Measurements from ENCODE around the gene GALNT4.

Gene GALNT4

DNA sequence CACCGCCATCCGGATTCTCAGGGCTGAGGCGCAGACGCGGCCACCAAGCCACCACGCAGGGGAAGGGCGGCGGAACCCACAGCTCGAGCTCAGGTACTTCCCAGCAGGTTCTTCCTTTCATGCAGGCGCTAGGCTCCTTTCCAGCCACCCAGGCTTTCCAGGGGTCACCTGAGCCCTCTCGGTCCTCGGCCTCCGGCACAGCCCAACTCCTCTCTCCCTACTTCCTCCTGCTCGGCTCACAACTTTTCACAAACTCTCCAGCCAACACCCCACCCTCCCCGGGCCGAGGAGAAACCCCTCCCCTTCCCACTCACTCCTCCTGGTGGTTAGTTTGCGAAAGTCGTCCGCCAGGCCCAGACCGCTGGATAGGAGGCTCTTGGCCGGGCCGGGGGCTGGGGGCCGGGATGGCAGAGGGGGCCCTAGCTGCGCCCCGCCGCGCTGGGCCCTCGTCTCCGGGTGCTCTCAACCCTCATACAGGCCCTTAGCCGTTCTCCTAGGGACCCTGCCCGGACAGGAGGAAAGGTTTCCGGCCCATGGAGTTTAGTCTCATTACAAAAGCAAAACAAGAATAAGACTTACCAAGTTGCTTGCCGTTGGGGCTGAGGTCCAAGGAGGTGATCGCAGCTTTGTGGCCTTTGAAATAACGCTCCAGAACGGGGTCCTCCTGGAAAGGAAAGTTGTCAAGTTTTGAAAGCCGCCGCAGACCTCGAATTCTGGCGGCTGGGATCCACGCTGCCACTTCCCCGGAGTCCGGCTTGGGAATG is at the start of gene GALNT4:
Gene GALNT4, minus strand, starts transcription at position 256 of the 764 bp plus-strand sequence. Its CDS starts 247 bp downstream, at position 9.
- peak; percentile 51 to 53 for DNase-seq (ENCODE audit: low read depth in 1 of 2, low spot score in 1 of 2)

DNA sequence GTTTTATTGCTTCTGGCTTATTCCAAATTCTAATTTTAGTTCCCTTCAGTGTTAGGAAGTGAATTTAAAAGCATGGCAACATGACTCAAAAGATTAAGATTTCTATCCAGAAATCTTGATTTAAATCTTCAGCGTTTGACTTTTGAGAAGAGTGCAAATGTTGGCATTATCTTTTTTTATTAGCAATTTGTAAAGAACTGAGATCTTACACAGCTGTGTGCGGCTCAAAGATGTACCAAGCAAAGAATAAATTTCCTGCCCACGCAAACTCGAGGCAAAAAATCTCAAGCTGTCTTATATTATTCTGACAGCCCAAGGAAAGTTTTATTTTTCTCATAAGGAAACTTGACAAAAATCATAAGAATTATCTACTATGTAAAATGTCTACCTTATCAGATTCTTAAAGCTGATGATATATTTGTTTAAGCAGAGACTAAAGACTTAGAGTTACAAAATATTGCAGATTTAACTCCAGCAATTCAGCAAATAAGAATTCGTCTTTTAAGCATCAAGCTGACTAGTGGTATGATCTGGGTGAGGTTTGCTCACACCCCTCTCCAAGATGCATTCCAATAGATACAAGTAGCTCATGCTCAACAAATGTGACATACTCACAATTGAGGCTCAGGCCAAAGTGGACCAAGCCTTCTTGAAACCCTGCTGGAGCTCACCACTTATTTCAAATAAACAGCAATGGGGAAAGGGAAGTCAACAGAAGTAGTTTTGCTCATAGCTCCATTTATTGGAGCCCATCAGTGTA is 48.6 kb upstream of the GALNT4 start:
- DNase-seq (ENCODE audit: low read depth in 1 of 2, low spot score in 1 of 2) = no peak

DNA sequence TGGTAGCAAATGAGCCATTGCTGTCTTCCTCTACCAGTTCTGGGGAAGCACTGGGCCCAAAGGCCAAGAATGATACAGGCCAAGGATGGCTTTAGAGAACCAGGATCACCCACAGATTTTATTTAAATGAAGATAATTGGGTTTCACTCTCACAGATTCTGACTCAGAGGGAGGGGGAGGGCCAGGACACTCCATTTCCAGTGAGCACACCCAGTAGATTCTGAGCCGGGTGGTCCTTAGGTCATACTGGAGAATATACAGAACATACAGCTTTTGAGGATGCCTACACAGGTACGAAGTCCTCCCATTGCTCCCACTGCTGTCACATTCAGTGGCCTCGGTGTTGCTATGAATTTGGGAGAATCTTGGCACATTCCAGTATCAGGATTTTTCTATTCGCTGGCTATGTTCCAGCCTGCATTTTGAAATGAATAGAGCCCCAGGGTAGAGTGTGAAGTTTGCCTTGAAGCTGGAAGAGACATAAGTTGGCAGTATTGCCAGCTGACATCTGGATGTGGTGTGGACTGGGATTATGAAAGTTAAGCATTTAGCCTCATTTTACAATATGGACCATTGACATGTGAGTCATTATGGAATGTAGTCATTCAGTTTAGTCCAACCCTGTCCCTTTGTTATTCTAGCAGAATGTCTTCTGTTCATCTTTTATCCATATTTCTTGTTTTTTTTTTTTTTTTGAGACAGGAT is 47.0 kb upstream of the GALNT4 start:
- no peak for DNase-seq (ENCODE audit: low read depth in 1 of 2, low spot score in 1 of 2)

DNA sequence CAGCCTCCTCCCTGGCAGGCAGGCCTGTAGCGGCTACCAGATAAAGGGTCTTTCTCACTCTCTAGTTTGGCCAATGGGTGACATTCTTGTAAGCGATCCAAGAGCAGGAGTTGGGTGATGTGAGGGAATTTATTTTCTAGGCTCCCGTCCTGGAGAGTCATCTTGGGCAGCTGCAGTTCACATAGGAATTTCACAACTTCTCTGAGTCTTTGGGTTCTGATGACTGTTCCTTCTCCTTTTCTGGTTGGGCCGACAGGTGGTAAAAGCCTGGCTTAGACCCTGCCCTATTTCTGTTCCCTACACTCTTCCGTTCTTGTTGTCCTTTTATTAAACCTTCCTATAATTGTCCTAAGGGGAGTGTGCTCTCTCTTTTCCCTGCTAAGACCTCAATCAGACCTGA is 43.9 kb upstream of the GALNT4 start:
- DNase-seq (ENCODE audit: low read depth in 1 of 2, low spot score in 1 of 2) = no peak

DNA sequence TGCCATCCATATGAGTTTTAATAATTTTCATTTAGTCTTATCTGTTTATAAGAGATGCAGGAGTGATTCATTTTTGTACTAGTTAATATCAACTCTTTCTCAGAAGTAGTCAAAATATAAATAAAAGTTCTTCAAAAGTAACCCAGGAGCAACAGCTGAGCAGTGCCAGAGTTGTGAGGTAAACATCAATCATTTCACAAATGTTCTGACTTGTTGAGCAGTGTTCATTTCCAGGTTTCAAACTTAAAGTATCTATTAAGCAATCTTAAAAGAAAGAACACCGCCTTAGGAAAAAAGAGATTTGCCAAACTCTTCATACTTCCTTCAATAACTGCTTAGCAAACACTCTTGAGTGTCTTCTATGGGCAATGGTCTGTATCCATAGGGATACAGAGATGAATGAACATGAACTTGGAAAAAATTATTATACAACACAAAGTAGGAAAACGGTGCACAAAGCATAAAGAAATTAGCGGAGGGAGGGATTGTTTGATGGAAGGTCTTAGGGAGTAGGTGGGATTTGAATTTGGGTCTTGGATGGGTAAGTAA is 43.2 kb upstream of the GALNT4 start:
- DNase-seq (ENCODE audit: low read depth in 1 of 2, low spot score in 1 of 2) = no peak

DNA sequence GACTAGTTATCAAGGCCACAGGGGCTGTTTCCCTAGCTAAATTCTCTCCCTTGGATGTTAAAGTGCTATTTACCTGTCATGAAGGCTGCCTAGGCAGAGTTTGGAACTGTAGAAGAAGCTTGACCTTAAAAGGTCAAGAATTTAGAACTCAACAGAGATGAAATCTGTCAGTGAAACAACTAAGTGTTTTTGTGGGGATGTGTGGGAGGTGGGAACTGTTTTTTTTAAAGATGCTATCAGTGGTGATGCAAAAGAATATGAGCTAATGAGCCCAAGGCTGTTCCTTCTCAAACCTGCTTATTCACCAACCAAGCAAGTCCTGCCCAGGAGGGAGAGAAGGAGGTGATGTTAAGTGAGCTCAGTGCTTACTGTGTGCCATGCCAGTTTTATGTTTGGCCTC is 42.0 kb upstream of the GALNT4 start:
- DNase-seq (ENCODE audit: low read depth in 1 of 2, low spot score in 1 of 2) = no peak

DNA sequence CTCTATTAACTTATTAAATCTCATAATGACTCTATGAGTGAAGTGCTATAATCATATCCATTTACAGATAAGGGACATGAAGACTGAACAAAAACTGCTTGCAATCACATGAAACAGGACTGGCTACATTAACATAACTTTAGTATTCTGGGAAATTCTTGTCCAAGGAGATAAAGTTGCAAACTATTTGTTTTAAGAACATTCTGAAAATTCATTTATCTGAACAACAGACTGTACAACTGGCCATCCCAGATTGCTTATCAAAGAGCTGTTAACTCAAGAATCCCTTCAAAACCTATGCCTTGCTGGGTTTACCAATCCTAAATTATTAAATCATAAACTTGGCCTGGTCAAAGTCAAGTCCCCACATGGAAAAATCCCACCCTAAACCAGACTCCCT is 40.4 kb upstream of the GALNT4 start:
- DNase-seq (ENCODE audit: low read depth in 1 of 2, low spot score in 1 of 2) = no peak

DNA sequence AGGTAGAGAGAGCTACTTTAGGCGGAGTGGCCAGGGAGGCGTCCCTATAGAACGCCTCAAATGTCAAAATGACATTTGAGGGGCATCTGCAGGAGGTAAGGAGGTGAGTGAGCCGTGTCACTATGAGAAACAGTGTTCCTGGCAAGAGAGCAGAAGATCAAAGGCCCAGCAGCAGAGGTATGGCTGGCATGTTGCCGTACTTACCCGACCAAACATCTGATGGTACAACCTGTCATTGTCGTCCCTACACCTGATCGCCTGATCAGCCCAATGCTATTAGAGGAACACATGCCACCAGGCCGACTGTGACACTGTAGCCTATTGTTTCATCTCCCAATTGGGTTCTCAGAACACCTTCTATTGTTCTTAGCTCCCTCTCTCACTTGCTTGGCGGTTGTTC is 35.2 kb upstream of the GALNT4 start:
- no peak for DNase-seq (ENCODE audit: low read depth in 1 of 2, low spot score in 1 of 2)

DNA sequence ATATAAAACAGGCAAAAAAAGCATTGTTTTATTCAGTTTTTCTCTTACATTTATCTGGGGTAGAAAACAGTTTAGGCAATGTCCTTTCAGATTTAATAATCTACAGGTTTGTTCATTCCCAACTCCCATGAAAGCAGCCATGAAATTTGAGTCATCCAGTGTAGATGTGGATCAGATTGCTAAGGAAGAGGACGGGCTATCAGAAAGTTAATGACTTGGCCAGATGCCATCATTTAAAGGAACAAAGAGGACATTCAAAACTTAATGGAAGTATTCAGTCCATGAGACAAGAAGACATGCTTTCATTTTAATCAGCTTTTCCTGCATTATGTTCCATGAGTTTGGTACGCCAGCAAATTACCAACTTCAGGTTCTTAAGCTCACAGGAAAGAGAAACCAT is 32.4 kb upstream of the GALNT4 start:
- DNase-seq (ENCODE audit: low read depth in 1 of 2, low spot score in 1 of 2) = no peak

DNA sequence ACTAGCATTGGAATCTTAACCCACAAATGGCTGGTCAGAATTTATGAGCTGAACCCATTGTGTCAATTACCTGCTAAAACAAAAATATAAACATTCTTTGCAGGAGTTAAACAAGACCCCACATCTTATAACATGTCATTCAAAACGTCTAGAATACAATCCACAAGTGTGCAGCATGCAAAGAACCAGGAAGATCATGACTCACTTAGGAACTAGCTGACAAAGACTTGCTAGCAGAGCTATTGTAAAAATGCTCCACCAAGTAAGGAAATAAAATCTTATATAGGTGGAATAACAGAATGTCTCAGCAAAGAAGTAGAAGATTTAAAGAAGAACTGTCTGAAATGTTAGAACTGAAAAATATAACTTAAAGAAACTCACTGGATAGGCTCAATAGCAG is 27.8 kb upstream of the GALNT4 start:
- DNase-seq (ENCODE audit: low read depth in 1 of 2, low spot score in 1 of 2) = no peak

DNA sequence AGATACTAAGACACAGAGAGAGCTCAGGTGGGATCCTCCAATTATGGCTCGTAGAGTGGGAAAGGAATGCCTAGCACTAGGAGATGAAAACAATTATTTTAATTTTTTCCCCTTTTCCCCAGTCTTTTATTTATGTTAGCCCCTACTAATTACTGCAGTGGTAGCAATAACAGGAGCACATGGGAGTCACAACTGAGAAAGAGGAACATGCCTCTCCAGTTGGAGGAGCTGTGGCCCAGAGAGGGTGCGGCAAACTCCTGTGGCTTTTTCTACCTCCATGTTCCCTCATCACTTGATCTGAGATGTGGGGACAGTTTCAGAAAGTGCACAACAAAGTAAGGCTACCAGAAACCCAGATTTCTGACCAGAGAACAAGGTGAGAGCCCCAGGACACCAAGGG is 27.2 kb upstream of the GALNT4 start:
- no peak for DNase-seq (ENCODE audit: low read depth in 1 of 2, low spot score in 1 of 2)

DNA sequence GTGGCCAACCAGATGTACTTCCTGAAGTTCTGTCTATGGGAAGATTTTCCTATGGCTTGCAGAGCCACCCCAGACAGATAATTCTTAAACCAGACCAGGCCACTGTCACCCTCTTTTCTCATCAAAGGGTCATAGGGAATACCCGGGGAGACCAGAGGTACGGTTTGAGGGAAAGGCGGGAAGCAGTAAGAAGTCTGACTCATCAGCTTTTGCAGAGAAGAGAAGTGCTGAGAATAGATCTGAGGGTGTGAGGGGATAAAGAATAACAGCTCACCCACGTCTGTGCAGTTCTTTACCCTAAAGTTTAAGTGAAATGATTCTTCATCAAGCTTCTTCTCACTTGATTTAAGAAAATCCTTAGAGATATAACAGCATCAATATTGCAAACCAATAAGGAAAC is 22.5 kb upstream of the GALNT4 start:
- no peak for DNase-seq (ENCODE audit: low read depth in 1 of 2, low spot score in 1 of 2)

DNA sequence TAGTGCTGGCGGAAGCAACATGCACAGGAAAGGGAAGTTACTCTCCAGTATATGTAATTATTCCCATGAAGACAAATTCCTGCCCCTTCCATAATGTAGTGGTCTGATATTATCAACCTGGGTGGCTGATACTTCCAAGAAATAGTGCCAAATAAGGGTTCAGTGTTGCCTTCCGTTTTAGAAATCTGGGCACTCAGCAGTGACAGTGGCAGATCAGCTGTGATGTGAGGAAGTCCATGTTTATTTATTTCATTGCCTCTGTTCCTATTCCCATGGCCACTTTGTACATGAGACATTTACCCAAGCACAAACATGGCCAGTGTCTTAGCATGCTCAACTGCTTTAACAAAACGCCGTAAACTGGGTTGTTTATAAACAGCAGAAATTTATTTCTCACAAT is 21.6 kb upstream of the GALNT4 start:
- no peak for DNase-seq (ENCODE audit: low read depth in 1 of 2, low spot score in 1 of 2)

DNA sequence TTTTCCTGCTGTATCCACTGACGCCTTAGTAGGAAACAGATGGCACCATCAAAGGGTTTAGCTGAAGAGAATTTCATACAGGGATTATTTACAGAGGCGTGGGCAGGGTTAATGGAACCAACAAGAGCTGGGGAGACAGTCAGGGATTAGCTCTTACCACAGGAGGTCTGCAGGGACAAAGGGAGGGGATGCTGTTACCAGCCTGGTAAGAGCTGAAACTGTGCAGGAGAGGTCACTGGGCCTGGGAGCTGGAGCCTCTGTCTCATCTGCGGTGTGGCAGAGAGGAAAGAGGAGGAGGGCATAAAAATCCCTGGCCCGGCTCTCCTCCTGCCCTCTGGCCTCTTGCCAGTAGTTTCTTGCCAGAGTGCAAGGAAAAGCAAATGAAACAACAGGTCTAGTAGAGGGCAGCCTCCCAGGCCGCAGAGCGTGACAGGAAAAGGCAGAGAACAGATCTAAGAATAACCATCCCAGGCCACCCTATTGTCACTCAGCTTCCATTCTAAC is 20.1 kb upstream of the GALNT4 start:
- no peak for DNase-seq (ENCODE audit: low read depth in 1 of 2, low spot score in 1 of 2)

DNA sequence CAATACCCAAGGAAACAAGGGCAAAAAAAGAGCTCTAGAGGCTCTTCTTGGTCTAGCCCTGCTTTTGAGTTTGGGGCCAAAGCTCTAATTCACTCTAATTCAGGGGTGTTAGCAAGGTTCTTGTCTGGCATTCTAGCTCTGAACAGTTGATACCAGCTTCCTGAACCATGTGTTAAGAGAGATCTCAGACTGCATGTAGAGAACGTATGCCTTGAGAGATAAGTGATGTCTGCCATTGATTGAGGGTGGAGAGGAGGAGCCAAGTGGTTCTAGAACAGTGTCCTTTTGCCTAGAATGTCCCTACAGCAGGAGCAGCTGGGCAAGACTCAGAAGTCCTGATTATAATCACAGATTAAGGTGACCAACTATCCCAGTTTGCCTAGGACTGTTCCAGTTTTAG is 19.4 kb upstream of the GALNT4 start:
- no peak for DNase-seq (ENCODE audit: low read depth in 1 of 2, low spot score in 1 of 2)

DNA sequence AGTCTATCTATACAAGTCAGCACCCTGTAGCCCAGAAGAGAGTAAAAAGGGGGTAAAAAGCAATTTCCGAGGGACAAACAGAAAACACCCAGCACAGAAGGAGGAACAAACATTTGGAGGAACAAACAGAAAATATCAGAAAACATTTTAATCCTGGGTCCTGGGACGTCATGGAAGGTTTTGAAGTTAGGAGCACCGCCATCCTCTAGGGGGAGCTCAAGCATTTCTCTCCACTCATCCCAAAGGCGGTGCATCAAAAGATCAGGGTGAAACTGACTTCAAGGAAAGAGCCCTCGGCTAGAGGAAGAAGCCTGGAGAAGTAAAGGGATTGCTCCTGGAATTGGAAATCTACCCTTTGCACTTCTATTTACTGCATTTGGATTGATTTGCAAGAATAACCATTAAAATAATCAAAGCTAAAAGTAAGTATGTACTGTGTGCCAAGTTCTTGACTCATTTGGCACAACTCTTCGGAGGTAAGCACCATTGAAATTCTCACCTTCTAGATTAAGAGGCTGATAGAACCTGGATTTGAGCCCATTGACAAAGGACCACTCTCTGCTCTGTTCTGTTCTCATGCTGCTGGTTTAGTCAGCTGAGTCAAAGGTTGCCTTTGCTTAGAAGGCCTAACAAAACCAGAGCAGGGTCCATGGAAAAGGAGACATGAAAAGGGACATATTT is 18.5 kb upstream of the GALNT4 start:
- peak in 1 of 2 donors; percentile 19 for DNase-seq (ENCODE audit: low read depth in 1 of 2, low spot score in 1 of 2)

DNA sequence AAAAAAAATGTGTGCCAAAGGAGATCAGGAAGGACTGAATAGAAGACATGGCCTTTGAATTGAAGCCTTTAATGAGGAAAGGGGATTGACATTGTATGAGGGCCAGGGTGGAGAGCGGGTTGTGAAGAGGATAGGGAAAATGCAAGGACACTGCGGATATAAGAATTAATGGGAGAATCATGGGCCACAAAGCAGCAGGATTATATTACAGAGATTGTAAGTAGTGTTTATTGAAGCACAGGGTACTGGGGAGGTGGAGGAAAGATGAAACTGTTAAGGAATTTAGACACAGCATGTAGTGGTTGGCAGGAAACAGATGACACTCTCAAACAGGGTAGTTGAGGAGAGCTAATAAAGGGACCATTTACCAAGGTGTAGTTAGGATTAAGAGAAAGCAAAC is 17.6 kb upstream of the GALNT4 start:
- no peak for DNase-seq (ENCODE audit: low read depth in 1 of 2, low spot score in 1 of 2)

DNA sequence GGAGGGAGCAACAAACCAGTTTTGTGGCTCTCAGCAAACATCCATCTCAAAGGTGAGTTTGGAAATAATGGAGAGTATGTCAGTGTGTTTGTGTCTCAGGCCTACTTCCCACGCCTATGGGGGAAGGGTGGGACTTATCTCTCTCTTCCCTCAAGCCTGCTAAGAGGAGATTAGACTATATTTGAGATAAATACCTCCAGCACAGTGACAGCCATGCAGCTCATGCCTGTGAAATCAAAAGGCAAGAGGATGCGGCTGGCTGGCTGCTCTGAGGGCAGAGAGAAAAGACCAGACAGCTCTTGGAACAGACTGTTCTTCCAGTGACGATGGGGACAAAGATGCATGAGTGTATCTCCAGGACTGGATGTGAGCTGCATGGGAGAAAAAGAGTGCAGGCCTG is 16.0 kb upstream of the GALNT4 start:
- no peak for DNase-seq (ENCODE audit: low read depth in 1 of 2, low spot score in 1 of 2)

DNA sequence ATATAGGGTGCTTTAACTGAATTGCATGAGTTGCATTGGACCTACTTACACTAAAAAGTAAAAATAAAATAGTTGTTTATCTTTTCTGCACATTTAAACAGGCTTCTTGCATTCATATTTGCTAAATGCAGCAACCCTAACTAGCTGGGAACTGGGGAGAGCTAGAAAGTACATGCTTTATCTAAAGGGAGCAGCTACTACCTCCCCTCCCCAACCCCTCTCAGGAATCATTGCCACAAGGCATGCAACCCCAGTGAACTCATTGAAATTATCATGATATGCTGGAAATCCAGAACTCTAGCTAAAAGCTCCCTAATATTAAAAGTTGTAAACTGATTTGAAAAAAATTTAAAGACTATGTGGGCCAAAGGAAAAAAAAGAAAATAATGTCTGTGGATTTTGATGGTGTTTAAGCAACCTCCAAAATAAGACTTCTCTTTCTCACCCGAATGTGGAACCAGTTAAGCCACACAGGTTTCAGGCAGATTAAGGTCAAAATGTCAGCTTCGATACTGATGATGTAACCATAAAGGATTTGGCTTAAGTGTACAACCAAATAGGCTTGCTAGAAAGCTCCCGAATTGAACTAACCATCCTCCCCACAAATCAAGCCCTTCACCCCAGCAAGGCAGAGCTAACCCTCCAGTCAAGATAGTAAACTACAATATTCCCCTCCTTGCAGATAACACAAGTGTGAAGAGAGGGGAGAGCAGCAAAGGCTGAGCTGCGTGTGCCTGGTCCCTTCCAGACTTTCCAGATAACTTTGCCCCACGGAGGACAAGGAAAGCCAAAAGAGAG is 15.0 kb upstream of the GALNT4 start:
- DNase-seq (ENCODE audit: low read depth in 1 of 2, low spot score in 1 of 2) = no peak

DNA sequence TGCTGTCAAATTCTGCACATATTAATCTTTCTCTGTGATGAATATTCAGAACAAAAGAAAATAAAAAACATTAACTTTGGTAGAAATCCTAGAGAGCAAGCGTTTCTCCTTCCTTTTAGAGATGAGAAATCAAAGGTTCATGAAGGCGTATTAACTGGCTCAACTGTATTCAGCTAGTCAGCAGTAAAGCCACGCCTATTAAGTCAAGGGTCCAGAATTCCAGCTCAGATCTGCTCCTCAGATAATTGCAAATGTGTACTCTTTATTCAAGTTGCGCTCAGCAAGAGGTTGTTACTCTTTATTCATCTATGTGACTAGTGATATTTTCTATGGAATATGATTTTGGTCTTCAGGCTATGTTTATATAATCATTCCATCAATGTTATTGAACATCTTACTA is 14.3 kb upstream of the GALNT4 start:
- DNase-seq (ENCODE audit: low read depth in 1 of 2, low spot score in 1 of 2) = no peak

All from stimulated activated CD4-positive, alpha-beta T cell treated with anti-CD3 and anti-CD28 coated beads, Interleukin-15, amount 100 ng/mL, for 1 hour (primary cell).